WI38 (cell line): Measurements from ENCODE around the gene CDCA3.

Experiments used
- H3K4me3 ChIP-seq: 2 replicates; pipeline ENCODE4 v1.5.1; 2011; ENCODE audit warnings: low read depth, mild to moderate bottlenecking, control low read depth, low read length
- CTCF ChIP-seq: IDR thresholded peaks from 2 replicates; pipeline ENCODE4 v1.5.1; 2012; ENCODE audit warnings: low read depth, mild to moderate bottlenecking, control low read depth, low read length

Gene CDCA3

GRCh38 chr12:6854036-6854435, 3.0 kb upstream of the CDCA3 start:
- no peak overlapping the region for H3K4me3 ChIP-seq
- no peak for TF ChIP-seq CTCF

DNA sequence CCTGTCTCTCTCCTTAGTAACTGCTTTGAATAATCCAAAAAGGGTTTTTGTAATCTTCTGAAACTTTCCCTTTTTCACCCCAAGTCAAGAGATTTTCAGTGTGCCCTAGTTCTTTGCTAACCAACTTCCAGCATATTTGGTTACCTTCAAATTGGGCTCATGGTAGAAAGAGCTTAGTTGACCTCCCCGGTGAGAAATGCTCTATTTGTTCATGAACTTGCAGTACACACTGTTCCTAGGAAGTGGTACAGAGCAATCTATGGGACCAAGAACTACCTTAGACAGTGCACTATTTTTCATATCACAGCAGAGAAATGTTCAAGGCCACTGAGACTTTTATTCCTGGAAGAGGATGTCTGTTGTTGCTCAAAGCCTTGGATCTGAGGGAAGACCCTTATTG, 2.5 kb upstream of the CDCA3 start:
- H3K4me3 ChIP-seq, result peak overlapping the region; percentile 65
- no peak for TF ChIP-seq CTCF

GRCh38 chr12:6852651-6853354, 1.7 kb upstream of the CDCA3 start:
- no peak for TF ChIP-seq CTCF
- H3K4me3 ChIP-seq, result peak overlapping the region; percentile 65

DNA sequence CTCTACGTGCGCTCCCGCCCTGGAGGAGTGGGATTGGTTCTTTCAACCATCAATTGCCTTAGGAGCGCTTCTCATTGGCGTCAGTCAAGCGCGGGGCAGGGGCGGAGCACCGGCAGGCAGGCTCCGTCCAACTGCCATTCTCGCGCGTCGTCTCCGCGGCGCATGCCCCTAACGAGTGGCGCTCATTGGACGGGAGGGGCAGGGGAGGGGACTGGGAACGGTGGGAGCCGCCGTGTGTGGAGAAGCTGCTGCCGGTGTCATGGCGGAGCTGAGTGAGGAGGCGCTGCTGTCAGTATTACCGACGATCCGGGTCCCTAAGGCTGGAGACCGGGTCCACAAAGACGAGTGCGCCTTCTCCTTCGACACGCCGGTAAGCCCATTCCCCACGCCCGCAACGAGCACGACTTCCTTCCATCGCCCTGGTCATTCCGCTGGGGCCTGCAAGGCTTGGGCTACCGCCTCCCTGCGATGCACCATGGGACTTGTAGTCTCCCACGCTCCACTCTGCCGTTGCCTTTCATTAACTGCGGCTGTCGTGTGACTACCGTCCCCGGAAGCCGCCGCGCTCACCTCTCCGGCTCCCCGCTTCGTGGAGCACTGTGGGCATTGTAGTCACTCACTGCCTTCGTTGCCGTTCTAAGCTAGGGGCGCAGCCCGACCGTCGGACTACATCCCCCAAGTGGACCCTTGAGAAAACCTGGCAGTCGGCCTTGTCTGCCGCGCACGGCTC, 1.0 kb upstream of the CDCA3 start, which contains the start of gene USP5:
Gene USP5, plus strand, starts transcription at position 230 of the 730 bp plus-strand sequence. Its CDS starts 30 bp downstream, at position 260.
- peak within 1 kb of the TSS; percentile 65 for H3K4me3 ChIP-seq
- TF ChIP-seq CTCF, result no peak

DNA sequence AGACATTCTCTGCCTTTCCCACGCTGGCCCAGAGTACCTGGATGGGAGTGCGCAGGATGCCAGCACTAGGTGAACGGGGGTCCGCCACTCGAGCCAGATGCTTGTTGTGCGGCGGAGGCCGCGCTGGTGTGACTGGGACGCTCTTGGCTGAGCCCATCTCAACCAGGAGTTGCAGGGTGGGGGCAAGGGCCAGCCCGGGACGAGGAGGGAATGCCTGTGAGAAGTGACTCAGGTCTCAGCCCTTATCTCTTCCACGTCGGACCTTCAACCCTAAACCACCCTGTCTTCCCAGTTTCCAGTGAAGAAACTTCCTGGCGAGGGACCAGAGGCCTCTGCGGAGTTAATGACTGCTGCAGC, 312 bp downstream of the CDCA3 start:
- H3K4me3 ChIP-seq, result peak overlapping the region; percentile 65
- TF ChIP-seq CTCF, result no peak

GRCh38 chr12:6849976-6850560, 1.0 kb downstream of the CDCA3 start:
- TF ChIP-seq CTCF, result no peak
- H3K4me3 ChIP-seq, result peak overlapping the region; percentile 65

DNA sequence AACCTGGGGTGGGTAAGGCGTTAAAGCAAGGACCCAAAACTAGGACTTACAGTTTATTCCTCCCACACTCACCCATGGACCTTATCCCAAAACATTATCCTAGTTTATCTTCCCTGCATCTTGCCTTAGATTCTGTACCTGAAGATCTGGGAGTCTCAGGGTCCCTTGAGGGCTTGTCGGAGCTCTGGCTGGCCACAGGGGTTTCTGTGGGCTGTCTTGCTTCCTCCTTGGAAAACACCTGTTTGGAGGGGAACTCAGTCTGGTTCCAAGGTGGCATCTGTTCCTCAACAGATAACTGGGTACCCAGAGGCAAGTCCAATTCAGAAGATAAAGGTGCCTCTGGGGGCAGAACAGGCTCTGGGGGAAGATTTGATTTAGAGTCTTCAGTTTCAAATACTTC, 1.7 kb downstream of the CDCA3 start:
- no peak for TF ChIP-seq CTCF
- no peak overlapping the region for H3K4me3 ChIP-seq
